VCaP (cell line): ENCODE results near the gene KRTAP12-2.
"Not testable (repeated sequence)": the region's sequence is repeated elsewhere in the genome, so short reads cannot be mapped to it uniquely, and the experiment has no call there.

Source experiments
- H3K27ac ChIP-seq: fragments of 450-650 bp; 2 replicates; pipeline ENCODE4 v1.5.1; 2017
- TF ChIP-seq, protein P1 (sequence below): fragments of 450-650 bp; conservative IDR thresholded peaks from 2 replicates; pipeline ENCODE4 v1.5.1; 2017; ENCODE audit warnings: mild to moderate bottlenecking, moderate library complexity

The KRTAP12-2 gene

DNA sequence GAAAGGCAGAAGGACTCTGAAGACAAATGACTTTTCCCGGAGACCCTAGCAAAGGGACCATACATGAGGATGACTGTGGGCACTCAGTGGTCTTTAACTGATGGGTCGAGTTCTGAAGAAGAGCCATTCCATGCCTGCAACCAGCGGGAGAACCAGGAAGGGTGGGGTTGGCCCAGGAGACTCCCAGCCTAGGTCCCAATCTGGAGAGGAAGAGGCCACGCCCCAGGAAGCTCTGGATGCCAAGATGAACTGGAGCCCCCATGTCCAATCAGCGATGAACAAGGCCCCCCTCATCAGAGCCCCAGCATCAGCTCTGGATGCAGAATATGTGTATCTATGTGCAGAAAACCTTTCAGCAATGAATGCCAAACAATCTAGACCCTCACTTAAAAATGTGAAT is 26.0 kb downstream of the KRTAP12-2 start:
- no peak overlapping the region for H3K27ac ChIP-seq

DNA sequence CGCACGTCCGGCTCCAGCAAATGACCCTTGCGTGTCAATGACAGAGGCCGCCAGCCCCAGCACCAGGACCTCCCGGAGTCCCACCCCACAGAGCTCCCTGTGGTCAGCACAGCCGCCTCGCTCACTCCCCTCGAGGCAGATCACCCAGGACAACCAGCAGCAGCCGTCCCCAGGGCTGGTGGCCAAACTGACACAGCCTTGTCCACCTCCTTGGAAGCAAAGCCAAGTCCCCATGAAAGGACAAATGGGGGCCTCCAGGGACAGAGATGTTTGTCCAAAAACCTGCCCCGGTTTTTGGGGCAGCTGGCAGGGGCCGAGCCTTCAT is 27.4 kb downstream of the KRTAP12-2 start:
- TF ChIP-seq, protein P1, sequence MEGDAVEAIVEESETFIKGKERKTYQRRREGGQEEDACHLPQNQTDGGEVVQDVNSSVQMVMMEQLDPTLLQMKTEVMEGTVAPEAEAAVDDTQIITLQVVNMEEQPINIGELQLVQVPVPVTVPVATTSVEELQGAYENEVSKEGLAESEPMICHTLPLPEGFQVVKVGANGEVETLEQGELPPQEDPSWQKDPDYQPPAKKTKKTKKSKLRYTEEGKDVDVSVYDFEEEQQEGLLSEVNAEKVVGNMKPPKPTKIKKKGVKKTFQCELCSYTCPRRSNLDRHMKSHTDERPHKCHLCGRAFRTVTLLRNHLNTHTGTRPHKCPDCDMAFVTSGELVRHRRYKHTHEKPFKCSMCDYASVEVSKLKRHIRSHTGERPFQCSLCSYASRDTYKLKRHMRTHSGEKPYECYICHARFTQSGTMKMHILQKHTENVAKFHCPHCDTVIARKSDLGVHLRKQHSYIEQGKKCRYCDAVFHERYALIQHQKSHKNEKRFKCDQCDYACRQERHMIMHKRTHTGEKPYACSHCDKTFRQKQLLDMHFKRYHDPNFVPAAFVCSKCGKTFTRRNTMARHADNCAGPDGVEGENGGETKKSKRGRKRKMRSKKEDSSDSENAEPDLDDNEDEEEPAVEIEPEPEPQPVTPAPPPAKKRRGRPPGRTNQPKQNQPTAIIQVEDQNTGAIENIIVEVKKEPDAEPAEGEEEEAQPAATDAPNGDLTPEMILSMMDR = no peak
- H3K27ac ChIP-seq = no peak overlapping the region

More for the DNA sequence above, 26.0 kb downstream of the KRTAP12-2 start:
- TF ChIP-seq, protein P1 = no peak

DNA sequence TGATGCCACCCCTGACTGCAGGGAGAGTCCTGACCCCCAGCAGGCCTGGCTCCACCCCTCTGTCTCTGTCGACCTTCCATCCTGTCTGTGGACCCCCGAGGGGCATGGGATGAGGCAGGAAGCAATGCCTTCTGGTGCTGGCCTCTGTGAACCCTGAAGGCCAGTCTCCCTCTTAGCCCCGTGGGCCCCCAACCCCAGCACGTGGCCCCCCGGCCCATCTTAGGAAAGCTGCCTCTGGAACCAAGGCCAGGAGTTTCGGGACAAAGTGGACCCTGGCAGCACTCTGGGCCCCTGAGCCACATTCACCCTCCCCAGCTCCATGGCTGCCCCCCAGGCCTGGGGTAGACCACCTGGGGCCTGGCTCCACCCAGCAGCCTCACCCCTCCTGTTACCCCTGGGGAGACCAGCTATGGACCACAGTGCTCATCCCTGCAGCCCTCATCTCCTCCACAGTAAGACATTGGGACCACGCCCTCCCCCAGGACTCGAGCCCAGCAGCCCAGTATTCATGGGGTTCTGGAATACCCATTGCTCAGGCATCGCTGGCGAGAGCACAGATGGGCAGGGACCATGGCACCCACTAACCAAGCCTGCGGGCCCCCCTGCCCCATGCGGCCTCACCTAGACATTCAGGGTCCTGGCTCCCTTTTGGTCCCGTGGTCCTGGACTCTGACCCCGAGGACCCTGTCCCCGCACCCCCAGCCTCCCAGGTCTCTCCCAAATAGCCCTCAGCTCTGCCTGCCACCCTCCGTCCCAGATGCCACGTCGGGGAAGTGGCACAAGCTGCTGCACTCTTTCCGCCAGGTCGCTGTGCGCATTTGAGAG is 28.0 kb downstream of the KRTAP12-2 start:
- not testable (repeated sequence) for H3K27ac ChIP-seq

DNA sequence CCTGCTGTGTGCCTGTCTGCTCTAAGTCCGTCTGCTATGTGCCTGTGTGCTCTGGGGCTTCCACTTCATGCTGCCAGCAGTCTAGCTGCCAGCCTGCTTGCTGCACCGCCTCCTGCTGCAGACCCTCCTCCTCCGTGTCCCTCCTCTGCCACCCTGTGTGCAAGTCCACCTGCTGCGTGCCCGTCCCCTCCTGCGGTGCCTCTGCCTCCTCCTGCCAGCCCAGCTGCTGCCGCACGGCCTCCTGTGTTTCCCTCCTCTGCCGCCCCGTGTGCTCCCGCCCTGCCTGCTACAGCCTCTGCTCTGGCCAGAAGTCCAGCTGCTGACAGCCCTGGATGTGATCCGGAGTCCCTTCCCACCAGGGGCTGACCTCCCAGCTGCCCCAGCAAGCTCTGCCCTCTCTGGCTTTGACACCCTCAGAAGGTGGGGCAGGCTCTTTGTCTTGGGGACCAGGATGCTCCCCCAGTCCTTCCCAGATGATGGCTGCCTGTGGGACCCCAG is 28.8 kb downstream of the KRTAP12-2 start:
- H3K27ac ChIP-seq = not testable (repeated sequence)

DNA sequence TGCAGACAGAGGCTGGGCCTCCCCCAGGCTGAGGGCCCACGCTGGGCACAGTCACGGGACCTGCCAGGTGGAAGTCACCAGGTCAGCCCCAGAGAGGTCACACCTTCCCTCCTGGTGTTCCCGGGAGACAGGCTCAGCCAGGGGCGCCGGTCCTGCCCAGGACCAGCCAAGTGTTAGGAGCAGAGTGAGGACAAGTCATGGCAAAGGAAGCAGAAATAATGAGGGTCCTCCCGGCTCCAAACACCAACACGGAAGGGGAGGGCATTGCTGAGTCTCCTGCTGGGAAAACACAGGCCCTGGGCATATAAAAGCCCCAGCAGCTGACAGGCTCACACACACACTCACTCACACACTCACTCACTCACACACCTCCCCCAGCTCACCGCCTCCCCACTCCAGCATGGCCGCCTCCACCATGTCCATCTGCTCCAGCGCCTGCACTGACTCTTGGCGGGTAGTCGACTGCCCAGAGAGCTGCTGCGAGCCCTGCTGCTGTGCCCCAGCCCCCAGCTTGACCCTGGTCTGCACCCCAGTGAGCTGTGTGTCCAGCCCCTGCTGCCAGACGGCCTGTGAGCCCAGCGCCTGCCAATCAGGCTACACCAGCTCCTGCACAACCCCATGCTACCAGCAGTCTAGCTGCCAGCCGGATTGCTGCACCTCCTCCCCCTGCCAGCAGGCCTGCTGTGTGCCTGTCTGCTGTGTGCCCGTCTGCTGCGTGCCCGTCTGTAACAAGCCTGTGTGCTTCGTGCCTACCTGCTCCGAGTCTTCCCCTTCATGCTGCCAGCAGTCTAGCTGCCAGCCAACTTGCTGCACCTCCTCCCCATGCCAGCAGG is 29.5 kb downstream of the KRTAP12-2 start, which contains the start of gene KRTAP10-10:
TSS of gene KRTAP10-10 (plus strand) at position 339 of the 833 bp plus-strand sequence. CDS start at position 401, 62 bp downstream.
- TF ChIP-seq, protein P1 = no peak
- H3K27ac ChIP-seq = no peak within 1 kb of the TSS

DNA sequence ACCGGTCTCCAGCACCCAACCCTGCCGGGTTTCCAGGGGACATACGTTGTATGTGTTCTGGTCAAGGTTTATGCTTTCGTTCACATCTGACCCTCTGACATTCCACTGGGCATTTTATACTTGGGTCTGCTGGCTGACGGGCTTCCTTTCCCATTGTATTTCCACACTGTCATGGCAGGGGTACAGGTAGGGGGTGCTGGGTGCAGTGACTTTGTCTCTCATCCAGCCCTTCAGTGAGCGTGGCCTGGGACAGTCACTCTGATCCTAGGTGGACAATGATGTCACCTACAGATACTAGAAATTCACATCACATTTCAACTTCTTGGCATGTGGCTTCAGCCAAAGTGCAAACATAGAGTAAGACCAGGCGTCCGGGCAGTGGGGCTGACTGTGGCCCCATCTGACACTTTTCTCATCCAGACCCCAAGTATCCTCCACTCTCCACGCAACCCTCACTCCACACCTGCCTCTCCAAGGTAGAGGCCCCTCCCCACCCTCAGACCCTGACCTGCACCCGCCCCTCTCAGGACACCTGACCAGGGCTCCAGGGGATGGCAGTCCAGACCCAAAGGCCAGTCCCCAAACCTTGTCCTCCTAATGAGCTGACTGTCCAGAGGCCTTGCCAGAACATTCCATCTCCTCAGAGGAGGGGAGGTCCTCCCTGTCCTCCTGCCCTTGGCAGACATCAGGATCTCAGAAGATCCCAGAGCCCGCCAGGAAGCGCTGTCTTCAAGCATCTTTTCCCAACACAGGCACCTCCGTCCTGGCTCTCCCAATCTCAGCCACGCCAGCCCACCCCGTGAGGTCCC is 30.3 kb downstream of the KRTAP12-2 start:
- TF ChIP-seq, protein P1 = no peak
- no peak overlapping the region for H3K27ac ChIP-seq

DNA sequence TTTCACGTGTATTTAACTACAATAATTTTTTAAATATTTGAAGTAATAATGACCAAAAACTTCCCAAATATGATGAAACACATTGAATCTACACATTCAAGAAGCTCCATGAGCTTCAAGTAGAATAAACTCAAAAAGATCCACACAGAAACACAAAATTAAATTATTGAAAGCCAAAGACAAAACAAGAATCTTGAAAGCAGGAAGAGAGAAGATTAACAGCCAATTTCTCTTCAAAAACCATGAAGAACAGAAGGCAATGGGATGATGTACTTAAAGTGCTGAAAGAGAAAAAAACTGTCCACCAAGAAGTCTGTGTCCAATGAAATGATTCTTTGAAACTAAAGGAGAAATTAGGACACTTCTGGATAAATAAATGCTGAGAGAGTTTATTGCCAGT is 34.7 kb downstream of the KRTAP12-2 start:
- TF ChIP-seq, protein P1 = no peak
- H3K27ac ChIP-seq = no peak overlapping the region

DNA sequence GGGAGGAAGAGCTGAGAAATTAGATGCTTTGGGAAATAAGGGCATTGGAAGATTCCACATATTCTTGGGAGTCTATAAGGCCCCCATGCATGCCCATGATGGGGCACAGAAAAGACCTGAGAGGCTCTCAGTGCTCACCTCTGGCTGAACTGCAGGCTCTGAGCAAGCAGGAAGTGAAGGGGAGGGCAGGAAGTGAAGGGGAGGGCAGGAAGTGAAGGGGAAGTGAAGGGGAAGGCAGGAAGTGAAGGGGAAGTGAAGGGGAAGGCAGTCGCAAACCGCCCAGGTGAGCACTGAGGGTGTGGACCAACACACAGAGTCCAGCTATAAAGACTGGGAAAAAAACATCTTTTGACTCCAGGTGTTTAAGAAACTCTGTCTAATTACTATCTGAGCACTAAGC is 36.3 kb downstream of the KRTAP12-2 start:
- TF ChIP-seq, protein P1 = no peak

More for the DNA sequence above, 36.3 kb downstream of the KRTAP12-2 start:
- no peak overlapping the region for H3K27ac ChIP-seq
